TTC549 (cell line): ENCODE data around the gene CDX2.

Experiments used
- FAIRE-seq: peaks from 2 replicates; lab custom pipeline; 2012; peaks lifted over from hg19 to GRCh38; lab: Jason Lieb, UNC

The CDX2 gene

GRCh38 chr13:27978301-27978968 is 9.3 kb upstream of the CDX2 start:
- no peak for FAIRE-seq

GRCh38 chr13:27977476-27978300 is 8.6 kb upstream of the CDX2 start:
- FAIRE-seq: no peak

GRCh38 chr13:27976362-27977091 is 7.4 kb upstream of the CDX2 start:
- no peak for FAIRE-seq

- FAIRE-seq: no peak
These were observed 6.6 kb upstream of the CDX2 start for GRCh38 chr13:27975564-27976361.

GRCh38 chr13:27973961-27974662 is 5.0 kb upstream of the CDX2 start:
- no peak for FAIRE-seq

GRCh38 chr13:27973291-27973690 is 4.2 kb upstream of the CDX2 start:
- no peak for FAIRE-seq

- FAIRE-seq: no peak
These were observed 3.3 kb upstream of the CDX2 start for GRCh38 chr13:27972478-27972820.

GRCh38 chr13:27971776-27972477 is 2.8 kb upstream of the CDX2 start:
- FAIRE-seq: no peak

GRCh38 chr13:27971236-27971645 is 2.1 kb upstream of the CDX2 start:
- FAIRE-seq: no peak

GRCh38 chr13:27970382-27971235 is 1.5 kb upstream of the CDX2 start:
- no peak for FAIRE-seq

GRCh38 chr13:27969866-27970229 is 733 bp upstream of the CDX2 start:
- no peak for FAIRE-seq

GRCh38 chr13:27968316-27969081 is 616 bp downstream of the CDX2 start:
- FAIRE-seq: no peak

- no peak for FAIRE-seq
These were observed 1.3 kb downstream of the CDX2 start for GRCh38 chr13:27967736-27968315.

- FAIRE-seq: no peak
These were observed 1.8 kb downstream of the CDX2 start for GRCh38 chr13:27967203-27967735.

GRCh38 chr13:27966641-27967202 is 2.4 kb downstream of the CDX2 start:
- no peak for FAIRE-seq

- FAIRE-seq: no peak
These were observed 3.1 kb downstream of the CDX2 start for GRCh38 chr13:27965740-27966640.

- no peak for FAIRE-seq
These were observed 3.8 kb downstream of the CDX2 start for GRCh38 chr13:27965343-27965739.
